Measurements from ENCODE around the gene PDE1C.
"Not testable (repeated sequence)": the region's sequence is repeated elsewhere in the genome, so short reads cannot be mapped to it uniquely, and the experiment has no call there.

The PDE1C gene

GRCh38 chr7:32042900-32043299, 27.3 kb downstream of the PDE1C start:
- DNase-seq, result no peak

- no peak for DNase-seq
These were observed 31.0 kb downstream of the PDE1C start for GRCh38 chr7:32039000-32039756.

GRCh38 chr7:32037650-32038198, 32.5 kb downstream of the PDE1C start:
- no peak for DNase-seq

- no peak for DNase-seq
These were observed 33.6 kb downstream of the PDE1C start for GRCh38 chr7:32036557-32036956.

- DNase-seq, result no peak
These were observed 36.2 kb downstream of the PDE1C start for GRCh38 chr7:32034052-32034451.

- no peak for DNase-seq
These were observed 37.2 kb downstream of the PDE1C start for GRCh38 chr7:32033006-32033405.

GRCh38 chr7:32032211-32032610, 38.0 kb downstream of the PDE1C start:
- DNase-seq, result no peak

GRCh38 chr7:32030904-32031692, 39.1 kb downstream of the PDE1C start:
- no peak for DNase-seq

- DNase-seq, result no peak
These were observed 44.2 kb downstream of the PDE1C start for GRCh38 chr7:32026083-32026425.

- no peak for DNase-seq
These were observed 44.7 kb downstream of the PDE1C start for GRCh38 chr7:32025381-32026082.

GRCh38 chr7:32023376-32023775, 46.8 kb downstream of the PDE1C start:
- no peak for DNase-seq

- DNase-seq, result no peak
These were observed 47.2 kb downstream of the PDE1C start for GRCh38 chr7:32022966-32023365.

GRCh38 chr7:32020551-32021159, 49.6 kb downstream of the PDE1C start:
- DNase-seq, result no peak

- no peak for DNase-seq
These were observed 51.2 kb downstream of the PDE1C start for GRCh38 chr7:32018845-32019578.

GRCh38 chr7:32015133-32015532, 55.1 kb downstream of the PDE1C start:
- no peak for DNase-seq

GRCh38 chr7:32013471-32013870, 56.7 kb downstream of the PDE1C start:
- DNase-seq, result not testable (repeated sequence)

GRCh38 chr7:32005577-32005976, 64.6 kb downstream of the PDE1C start:
- DNase-seq, result no peak

GRCh38 chr7:32001948-32002347, 68.3 kb downstream of the PDE1C start:
- DNase-seq, result no peak

- no peak for DNase-seq
These were observed 72.8 kb downstream of the PDE1C start for GRCh38 chr7:31997423-31997822.

- no peak for DNase-seq
These were observed 75.1 kb downstream of the PDE1C start for GRCh38 chr7:31995134-31995533.

GRCh38 chr7:31991846-31992245, 78.4 kb downstream of the PDE1C start:
- DNase-seq, result no peak

- no peak for DNase-seq
These were observed 78.8 kb downstream of the PDE1C start for GRCh38 chr7:31991406-31991805.
